GM19468 (cell line): ENCODE measurements around the gene OSM.

Experiments used
- ATAC-seq: cut with Tn5 transposase; IDR thresholded peaks from one replicate; pipeline ENCODE4 v1.9.1; 2021; ENCODE audit warnings: mild to moderate bottlenecking, moderate library complexity, moderate number of reproducible peaks; ENCODE audit not compliant: unreplicated experiment; ENCODE audit errors: extremely low read depth

The OSM gene

DNA sequence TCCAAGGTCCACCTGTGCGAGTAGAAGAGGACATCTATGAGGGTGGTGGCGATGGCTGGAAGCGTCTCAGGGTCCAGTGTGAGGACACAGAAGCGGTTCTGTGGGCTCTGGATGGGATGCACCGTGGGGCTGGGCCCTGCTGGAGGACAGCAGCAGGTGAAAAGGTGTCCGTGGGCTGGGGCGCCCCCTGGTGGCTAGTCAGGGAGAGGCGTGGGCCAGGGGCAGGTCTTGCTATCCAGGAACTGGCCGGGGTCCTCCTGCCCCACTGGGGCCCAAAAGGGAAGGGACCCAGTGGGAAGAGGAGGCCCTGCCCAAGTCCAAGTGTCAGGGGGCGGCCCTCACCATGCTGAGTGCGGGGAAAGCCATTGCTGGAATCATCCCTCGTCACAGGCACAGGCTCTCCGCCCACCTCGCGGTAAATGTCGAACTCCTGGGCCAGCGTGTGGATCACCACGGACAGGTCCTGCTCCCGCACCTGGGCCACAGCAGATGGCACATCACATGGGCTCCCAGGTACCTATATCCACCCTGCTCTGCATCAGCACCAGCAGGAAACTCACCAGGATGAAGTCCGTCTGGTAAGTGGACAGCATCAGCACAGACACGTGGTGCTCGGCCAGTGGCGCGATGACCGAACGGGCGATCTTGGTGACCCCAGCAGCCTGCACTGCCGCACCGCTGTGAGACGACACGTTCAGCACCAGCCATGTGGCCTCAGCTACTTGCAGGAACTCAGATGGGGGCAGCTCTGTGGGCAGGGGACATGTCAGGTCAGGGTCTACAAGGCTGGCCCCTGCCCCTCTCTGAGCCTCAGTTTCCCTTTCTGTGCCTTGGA lies 20.4 kb upstream of the OSM start:
- no peak for ATAC-seq

GRCh38 chr22:30286331-30286730 lies 19.7 kb upstream of the OSM start:
- ATAC-seq: no peak

GRCh38 chr22:30285846-30286200 lies 19.2 kb upstream of the OSM start:
- ATAC-seq: no peak

DNA sequence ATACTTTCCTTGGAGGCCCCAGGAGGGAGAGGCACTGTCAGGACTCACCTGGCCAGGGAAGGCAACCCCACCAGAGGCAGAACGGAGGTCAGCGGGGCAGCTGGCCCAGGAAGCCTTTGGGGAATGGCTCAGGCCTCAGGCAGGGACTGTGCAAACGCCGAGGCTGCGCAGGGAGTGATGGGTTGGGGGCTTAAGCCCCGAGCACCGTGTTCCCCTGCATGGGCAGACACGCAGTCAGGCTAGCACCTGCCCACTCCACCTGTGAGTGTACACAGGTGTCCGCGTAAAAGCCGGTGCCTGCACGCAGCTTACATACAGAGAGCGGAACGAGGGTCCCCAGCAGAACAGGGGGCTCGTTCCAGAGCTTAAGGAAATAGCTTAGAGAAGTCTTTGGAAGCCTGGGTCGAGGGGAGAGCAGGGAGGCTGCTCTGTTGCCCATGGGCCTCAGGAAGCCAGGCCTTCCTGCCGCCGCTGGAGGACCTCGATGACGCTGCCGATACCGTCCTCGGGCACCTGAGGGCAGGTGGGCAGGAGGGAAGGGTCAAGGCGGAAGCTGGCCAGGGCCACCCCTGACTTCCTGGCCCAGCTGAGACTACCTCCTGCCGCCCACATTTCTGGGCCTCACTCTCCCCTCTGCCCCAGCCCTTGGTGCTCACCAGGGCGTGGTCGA lies 18.7 kb upstream of the OSM start:
- ATAC-seq: no peak

- no peak for ATAC-seq
These were observed 18.0 kb upstream of the OSM start for GRCh38 chr22:30284666-30285065.

GRCh38 chr22:30284172-30284571 lies 17.5 kb upstream of the OSM start:
- ATAC-seq: no peak

- ATAC-seq: no peak
These were observed 16.7 kb upstream of the OSM start for GRCh38 chr22:30283342-30283741.

DNA sequence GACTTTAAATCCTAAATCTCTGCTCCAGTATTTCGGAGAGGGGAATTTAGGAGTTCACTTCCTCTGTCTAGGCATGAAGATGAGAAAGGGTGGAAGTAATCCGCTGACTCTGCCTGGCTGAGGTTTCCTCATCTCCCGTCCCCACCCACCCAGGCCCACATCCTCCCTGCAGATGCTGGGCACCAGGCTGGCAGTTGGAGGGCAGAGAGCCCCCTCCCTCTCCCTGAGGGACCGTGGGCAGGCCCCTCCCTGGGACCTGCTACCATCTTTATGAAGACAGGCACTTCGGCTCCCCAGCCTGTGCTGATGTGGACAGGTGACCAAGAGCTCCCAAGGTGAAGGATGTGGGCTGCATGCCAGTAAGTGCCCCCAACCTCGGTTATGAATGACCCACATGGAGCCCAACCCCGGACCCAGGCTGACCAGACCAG lies 16.0 kb upstream of the OSM start:
- no peak for ATAC-seq

GRCh38 chr22:30280505-30280904 lies 13.9 kb upstream of the OSM start:
- ATAC-seq: no peak

GRCh38 chr22:30279932-30280331 lies 13.3 kb upstream of the OSM start:
- ATAC-seq: no peak

DNA sequence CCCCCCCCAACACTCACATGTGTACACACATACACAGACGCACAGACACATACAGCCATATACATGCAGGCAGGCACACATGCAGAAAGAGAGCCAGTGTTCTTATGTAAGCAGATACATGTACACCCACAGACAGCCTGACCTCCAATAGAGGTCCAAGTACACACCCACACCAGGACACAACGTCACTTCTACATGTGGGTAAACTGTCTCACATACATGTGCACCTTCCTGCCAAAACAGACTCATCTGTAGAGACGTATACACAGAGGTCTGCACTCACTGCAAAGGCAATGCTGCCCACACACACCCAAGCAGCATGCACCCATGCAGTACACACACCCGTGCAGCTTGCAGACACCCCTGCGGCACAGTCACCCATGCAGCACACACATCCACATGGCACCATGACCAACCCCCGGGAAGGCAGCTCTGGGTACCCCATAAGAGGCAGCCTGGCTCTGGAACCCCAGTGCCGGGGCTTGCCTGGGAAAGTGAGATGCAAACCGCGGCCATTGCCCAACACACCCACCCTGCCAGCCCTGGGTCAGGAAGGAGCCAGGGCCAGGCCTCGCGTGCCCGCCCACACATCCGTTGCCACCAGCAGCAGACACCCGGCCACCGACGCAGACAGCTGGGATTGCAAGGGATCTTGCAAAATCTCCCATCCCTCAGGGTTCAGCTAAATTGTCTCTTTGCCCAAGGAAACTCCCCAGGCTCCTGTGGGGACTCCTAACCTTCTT lies 12.6 kb upstream of the OSM start:
- ATAC-seq: no peak

GRCh38 chr22:30277547-30278344 lies 11.1 kb upstream of the OSM start:
- no peak for ATAC-seq

DNA sequence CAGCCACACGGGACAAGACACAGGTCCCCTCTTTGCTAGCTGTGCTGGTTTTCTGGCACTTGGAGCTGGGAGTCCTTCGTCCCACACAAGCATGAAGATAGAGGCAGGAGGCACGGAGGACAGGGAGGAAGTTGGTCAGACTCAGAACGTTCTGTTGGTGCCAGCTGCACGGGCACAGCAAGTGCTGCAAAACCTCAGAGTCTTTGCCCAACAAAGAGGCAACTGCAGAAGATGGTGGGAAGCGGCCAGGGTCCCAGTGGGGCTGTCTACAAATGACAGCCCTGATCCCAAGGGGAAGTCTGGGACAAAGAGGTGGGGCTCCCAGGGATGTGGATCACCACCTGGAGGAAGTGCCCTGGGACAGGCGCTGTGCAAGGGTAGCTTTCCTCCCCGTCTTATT lies 9.4 kb upstream of the OSM start:
- no peak for ATAC-seq

DNA sequence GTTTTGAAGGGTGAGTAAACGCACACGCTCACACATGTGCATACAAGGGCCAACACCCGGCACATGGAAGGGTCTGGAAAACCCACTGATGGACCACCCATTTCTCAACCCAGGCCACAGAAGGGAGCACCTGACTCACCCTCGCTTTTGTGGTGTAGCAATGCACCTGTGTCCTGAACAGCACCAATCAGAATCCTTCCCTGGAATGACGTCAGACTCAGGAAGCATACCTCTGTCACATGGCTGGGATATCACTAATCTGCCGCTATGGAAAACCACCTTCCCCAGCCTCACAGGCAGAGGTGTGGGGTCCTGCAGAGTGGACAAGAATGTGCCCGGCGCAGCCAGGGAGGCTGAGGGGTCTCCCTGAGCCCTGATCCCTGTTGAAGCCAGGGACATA lies 9.0 kb upstream of the OSM start:
- ATAC-seq: no peak

GRCh38 chr22:30274437-30274812 lies 7.8 kb upstream of the OSM start:
- ATAC-seq: no peak

DNA sequence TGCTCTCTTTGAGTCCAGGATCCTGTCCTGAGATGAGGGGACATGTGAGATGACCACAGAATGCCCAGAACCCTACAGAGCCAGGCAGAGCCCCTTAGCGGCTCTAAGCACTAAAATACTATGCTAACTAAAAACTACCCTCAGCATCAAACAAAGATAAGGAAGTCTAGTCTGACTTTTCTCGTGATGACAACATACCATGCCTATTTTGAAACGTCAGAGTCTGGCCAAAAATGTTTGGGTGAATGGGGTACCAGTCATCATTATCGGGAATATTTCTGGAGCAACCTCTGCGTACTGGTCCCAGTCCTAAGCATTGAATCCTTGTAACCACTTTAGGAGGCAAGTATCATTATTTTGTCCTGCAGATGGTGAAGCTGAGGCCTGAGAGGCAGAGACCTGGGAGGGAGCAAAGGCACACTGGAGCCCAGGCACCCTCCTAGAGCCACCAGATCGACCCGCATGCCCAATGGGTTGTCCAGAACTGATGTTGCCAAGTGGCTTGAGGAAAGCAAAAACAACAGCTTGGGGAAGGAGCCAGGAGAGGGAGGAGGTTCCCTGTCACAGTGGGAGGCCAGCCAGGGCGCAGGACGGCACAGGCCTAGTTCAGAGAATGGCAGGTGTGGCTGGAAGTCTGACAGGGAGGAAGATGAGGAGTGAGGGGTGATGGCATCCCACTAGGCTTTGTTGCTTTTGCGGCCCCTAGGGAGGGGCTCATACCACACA lies 7.2 kb upstream of the OSM start:
- ATAC-seq: no peak

DNA sequence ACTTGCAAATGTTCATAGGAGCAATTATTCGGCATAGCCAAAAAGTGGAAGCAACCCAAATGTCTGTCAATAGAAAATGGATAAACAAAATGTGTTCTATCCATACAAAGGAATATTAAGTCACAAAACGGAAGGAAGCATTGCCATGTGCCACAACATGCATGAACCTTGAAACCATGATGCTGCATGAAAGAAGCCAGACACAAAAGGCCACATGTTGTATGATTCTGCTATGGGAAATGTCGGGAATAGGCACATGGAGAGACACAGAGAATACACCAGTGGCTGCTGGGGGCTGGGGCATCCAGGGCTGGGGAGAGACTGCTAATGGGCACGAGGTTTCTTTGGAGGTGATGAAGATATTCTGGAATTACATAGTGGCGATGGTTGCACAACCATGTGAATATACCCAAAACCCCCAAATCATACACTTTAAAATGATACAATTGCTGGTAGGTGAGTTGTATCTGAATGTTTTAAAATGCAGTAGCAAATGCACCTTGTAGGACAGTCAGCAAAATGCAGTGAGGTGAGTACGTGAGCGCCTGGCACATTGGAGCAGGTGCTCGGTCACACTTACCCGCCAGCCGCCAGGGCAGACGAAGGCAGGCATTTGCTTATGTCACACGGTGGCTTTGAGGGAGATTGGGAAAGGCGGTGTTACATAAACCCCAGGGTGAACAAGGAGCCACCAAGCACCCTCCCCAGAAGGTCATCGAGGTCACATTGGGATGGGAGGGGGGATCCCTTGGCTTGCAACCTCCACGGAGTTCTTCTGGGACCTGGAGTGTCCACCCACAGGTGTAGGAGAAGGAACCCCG lies 6.3 kb upstream of the OSM start:
- no peak for ATAC-seq

GRCh38 chr22:30270832-30271231 lies 4.2 kb upstream of the OSM start:
- ATAC-seq: no peak

GRCh38 chr22:30268331-30268730 lies 1.7 kb upstream of the OSM start:
- ATAC-seq: no peak
